SK-N-MC (cell line): ENCODE results near the gene LTO1.

Source experiments
- EZH2 ChIP-seq: fragments of 200-600 bp; sonication (generic); IDR thresholded peaks from one replicate; pipeline ENCODE4 v1.6.1; 2017; ENCODE audit warnings: antibody characterized with exemption
- POLR2AphosphoS5 ChIP-seq: IDR thresholded peaks from 2 replicates; pipeline ENCODE4 v1.6.1; 2012; ENCODE audit warnings: mild to moderate bottlenecking, low read depth, low read length, borderline replicate concordance

DNA sequence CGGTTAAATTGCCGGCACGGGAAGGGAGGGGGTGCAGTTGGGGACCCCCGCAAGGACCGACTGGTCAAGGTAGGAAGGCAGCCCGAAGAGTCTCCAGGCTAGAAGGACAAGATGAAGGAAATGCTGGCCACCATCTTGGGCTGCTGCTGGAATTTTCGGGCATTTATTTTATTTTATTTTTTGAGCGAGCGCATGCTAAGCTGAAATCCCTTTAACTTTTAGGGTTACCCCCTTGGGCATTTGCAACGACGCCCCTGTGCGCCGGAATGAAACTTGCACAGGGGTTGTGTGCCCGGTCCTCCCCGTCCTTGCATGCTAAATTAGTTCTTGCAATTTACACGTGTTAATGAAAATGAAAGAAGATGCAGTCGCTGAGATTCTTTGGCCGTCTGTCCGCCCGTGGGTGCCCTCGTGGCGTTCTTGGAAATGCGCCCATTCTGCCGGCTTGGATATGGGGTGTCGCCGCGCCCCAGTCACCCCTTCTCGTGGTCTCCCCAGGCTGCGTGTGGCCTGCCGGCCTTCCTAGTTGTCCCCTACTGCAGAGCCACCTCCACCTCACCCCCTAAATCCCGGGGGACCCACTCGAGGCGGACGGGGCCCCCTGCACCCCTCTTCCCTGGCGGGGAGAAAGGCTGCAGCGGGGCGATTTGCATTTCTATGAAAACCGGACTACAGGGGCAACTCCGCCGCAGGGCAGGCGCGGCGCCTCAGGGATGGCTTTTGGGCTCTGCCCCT, 34.7 kb downstream of the LTO1 start:
- no peak for TF ChIP-seq EZH2
- TF ChIP-seq POLR2AphosphoS5: no peak
